Central memory CD8-positive, alpha-beta T cell (primary cell): ENCODE measurements around the gene CHN1.

Experiments used
- ATAC-seq: fragments of 150-1000 bp; cut with Tn5 transposase; replicated peaks from 2 replicates; pipeline ENCODE4 v1.10.0; 2022; ENCODE audit warnings: mild to moderate bottlenecking, moderate FRiP score, moderate number of reproducible peaks; ENCODE audit not compliant: poor library complexity, severe bottlenecking; ENCODE audit errors: extremely low read depth
- DNase-seq, 2 donors: peaks; one replicate each; pipeline ENCODE4 v3.0.0; 2021; ENCODE audit warnings: low spot score in 2 of 2
- H3K27ac Mint-ChIP-seq: one replicate; pipeline ENCODE4 v1.8.0; 2022; ENCODE audit warnings: low read depth, mild to moderate bottlenecking, moderate library complexity, mixed read lengths
- H3K27me3 Mint-ChIP-seq: one replicate; pipeline ENCODE4 v1.8.0; 2022; ENCODE audit warnings: mixed read lengths
- H3K36me3 Mint-ChIP-seq: one replicate; pipeline ENCODE4 v1.8.0; 2022; ENCODE audit warnings: mild to moderate bottlenecking, moderate library complexity, mixed read lengths; ENCODE audit not compliant: insufficient read depth
- H3K4me1 Mint-ChIP-seq: one replicate; pipeline ENCODE4 v1.8.0; 2022; ENCODE audit warnings: mixed read lengths
- H3K4me3 Mint-ChIP-seq: one replicate; pipeline ENCODE4 v1.8.0; 2022; ENCODE audit warnings: mild to moderate bottlenecking, moderate library complexity, mixed read lengths
- H3K9me3 Mint-ChIP-seq: one replicate; pipeline ENCODE4 v1.8.0; 2022; ENCODE audit warnings: mixed read lengths

The CHN1 gene

GRCh38 chr2:174984561-174984960 lies 20.6 kb downstream of the CHN1 start:
- Mint-ChIP-seq H3K4me3 (no peak overlapping the region), H3K36me3 (no peaks in the 10 kb centered on the region), H3K27me3 (peaks cover 9% of the 10 kb centered on the region), H3K9me3 (no peaks in the 10 kb centered on the region), H3K27ac (no peak overlapping the region), H3K4me1 (no peaks in the 10 kb centered on the region)
- DNase-seq (no peak), ATAC-seq (no peak)

GRCh38 chr2:174981331-174981730 lies 23.9 kb downstream of the CHN1 start:
- H3K27ac Mint-ChIP-seq: no peak overlapping the region
- no peak overlapping the region for H3K4me3 Mint-ChIP-seq
- no peaks in the 10 kb centered on the region for H3K27me3 Mint-ChIP-seq
- ATAC-seq (no peak), DNase-seq (no peak)
- no peaks in the 10 kb centered on the region for H3K36me3 Mint-ChIP-seq
- H3K9me3 Mint-ChIP-seq: no peaks in the 10 kb centered on the region
- no peaks in the 10 kb centered on the region for H3K4me1 Mint-ChIP-seq

GRCh38 chr2:174979996-174980395 lies 25.2 kb downstream of the CHN1 start:
- no peak overlapping the region for H3K4me3 Mint-ChIP-seq
- no peaks in the 10 kb centered on the region for H3K27me3 Mint-ChIP-seq
- no peak for DNase-seq
- H3K4me1 Mint-ChIP-seq: no peaks in the 10 kb centered on the region
- no peaks in the 10 kb centered on the region for H3K9me3 Mint-ChIP-seq
- no peaks in the 10 kb centered on the region for H3K36me3 Mint-ChIP-seq
- H3K27ac Mint-ChIP-seq: no peak overlapping the region
- no peak for ATAC-seq

- no peaks in the 10 kb centered on the region for H3K27me3 Mint-ChIP-seq
- H3K9me3 Mint-ChIP-seq: no peaks in the 10 kb centered on the region
- H3K36me3 Mint-ChIP-seq: no peaks in the 10 kb centered on the region
- no peak overlapping the region for H3K4me3 Mint-ChIP-seq
- DNase-seq (no peak), ATAC-seq (no peak)
- H3K4me1 Mint-ChIP-seq: no peaks in the 10 kb centered on the region
- H3K27ac Mint-ChIP-seq: no peak overlapping the region
These were observed 27.8 kb downstream of the CHN1 start for GRCh38 chr2:174977364-174977763.

GRCh38 chr2:174974131-174974530 lies 31.1 kb downstream of the CHN1 start:
- no peak overlapping the region for H3K4me3 Mint-ChIP-seq

GRCh38 chr2:174972924-174973323 lies 32.3 kb downstream of the CHN1 start:
- Mint-ChIP-seq H3K4me1 (no peaks in the 10 kb centered on the region), H3K9me3 (no peaks in the 10 kb centered on the region), H3K4me3 (no peak overlapping the region), H3K36me3 (no peaks in the 10 kb centered on the region), H3K27ac (no peak overlapping the region), H3K27me3 (no peaks in the 10 kb centered on the region)
- no peak for ATAC-seq
- no peak for DNase-seq

More at GRCh38 chr2:174974131-174974530, 31.1 kb downstream of the CHN1 start:
- DNase-seq: no peak
- Mint-ChIP-seq H3K27ac (no peak overlapping the region), H3K27me3 (no peaks in the 10 kb centered on the region), H3K4me1 (no peaks in the 10 kb centered on the region), H3K9me3 (no peaks in the 10 kb centered on the region), H3K36me3 (no peaks in the 10 kb centered on the region)
- ATAC-seq: no peak

GRCh38 chr2:174971868-174972781 lies 33.1 kb downstream of the CHN1 start:
- Mint-ChIP-seq H3K27me3 (no peaks in the 10 kb centered on the region), H3K4me1 (no peaks in the 10 kb centered on the region), H3K27ac (no peak overlapping the region), H3K9me3 (no peaks in the 10 kb centered on the region), H3K4me3 (no peak overlapping the region), H3K36me3 (no peaks in the 10 kb centered on the region)
- no peak for DNase-seq
- ATAC-seq: no peak

- Mint-ChIP-seq H3K27ac (no peak overlapping the region), H3K27me3 (peaks cover 13% of the 10 kb centered on the region)
These were observed 35.1 kb downstream of the CHN1 start for GRCh38 chr2:174970092-174970491.

GRCh38 chr2:174969091-174969734 lies 36.0 kb downstream of the CHN1 start:
- Mint-ChIP-seq H3K27me3 (peaks cover 13% of the 10 kb centered on the region), H3K36me3 (no peaks in the 10 kb centered on the region), H3K4me3 (no peak overlapping the region), H3K27ac (no peak overlapping the region), H3K4me1 (no peaks in the 10 kb centered on the region), H3K9me3 (no peaks in the 10 kb centered on the region)
- no peak for ATAC-seq
- no peak for DNase-seq

More at GRCh38 chr2:174970092-174970491, 35.1 kb downstream of the CHN1 start:
- no peaks in the 10 kb centered on the region for H3K9me3 Mint-ChIP-seq
- no peak for DNase-seq
- H3K4me1 Mint-ChIP-seq: no peaks in the 10 kb centered on the region
- H3K4me3 Mint-ChIP-seq: no peak overlapping the region
- ATAC-seq: no peak
- H3K36me3 Mint-ChIP-seq: no peaks in the 10 kb centered on the region

- ATAC-seq (no peak), DNase-seq (no peak)
- no peaks in the 10 kb centered on the region for H3K9me3 Mint-ChIP-seq
- peaks cover 13% of the 10 kb centered on the region for H3K27me3 Mint-ChIP-seq
- no peaks in the 10 kb centered on the region for H3K4me1 Mint-ChIP-seq
- no peak overlapping the region for H3K4me3 Mint-ChIP-seq
- H3K36me3 Mint-ChIP-seq: no peaks in the 10 kb centered on the region
- H3K27ac Mint-ChIP-seq: no peak overlapping the region
These were observed 37.4 kb downstream of the CHN1 start for GRCh38 chr2:174967691-174968260.

GRCh38 chr2:174967086-174967485 lies 38.1 kb downstream of the CHN1 start:
- Mint-ChIP-seq H3K27me3 (peaks cover 13% of the 10 kb centered on the region), H3K4me3 (no peak overlapping the region), H3K27ac (no peak overlapping the region), H3K36me3 (no peaks in the 10 kb centered on the region), H3K4me1 (no peaks in the 10 kb centered on the region), H3K9me3 (no peaks in the 10 kb centered on the region)
- DNase-seq (no peak), ATAC-seq (no peak)

- DNase-seq (no peak), ATAC-seq (no peak)
- Mint-ChIP-seq H3K27me3 (peaks cover 13% of the 10 kb centered on the region), H3K4me3 (no peak overlapping the region), H3K36me3 (no peaks in the 10 kb centered on the region), H3K9me3 (no peaks in the 10 kb centered on the region), H3K4me1 (no peaks in the 10 kb centered on the region), H3K27ac (no peak overlapping the region)
These were observed 39.0 kb downstream of the CHN1 start for GRCh38 chr2:174965992-174966744.
